ENCODE results near the gene ZNF565. TPM values are rescaled to one million over a fixed set of nuclear protein-coding genes. Genes with fewer than 3 reads are reported as not detected.

Gene ZNF565
- total RNA-seq, 1 experiment from 2014 or later, result 4.8 TPM

DNA sequence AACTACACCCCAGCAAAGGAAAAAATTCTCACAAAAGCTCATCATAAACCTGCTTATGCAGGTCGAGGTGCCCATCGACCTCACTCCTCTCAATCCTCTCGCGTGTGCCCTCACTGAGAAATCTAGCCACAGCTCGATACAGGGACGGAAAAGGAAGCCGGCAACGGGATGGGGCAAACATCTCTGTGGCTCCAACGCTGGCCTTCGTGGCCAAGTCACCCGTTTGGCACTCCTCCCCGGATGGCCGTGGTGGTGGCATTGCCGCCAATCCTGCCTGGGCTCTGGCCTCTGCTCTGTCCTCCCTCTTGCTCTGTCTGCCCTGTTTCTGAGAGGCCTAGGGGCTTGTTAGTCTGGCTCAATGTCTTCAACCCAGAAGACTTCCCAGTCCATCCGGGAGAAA is 41.6 kb upstream of the ZNF565 start:
- Histone ChIP-seq H3K4me1 (ENCODE audit: insufficient read depth, low read length) (no peaks in the 10 kb centered on the region), H3K27me3 (ENCODE audit: insufficient read depth, low read length) (no peaks in the 10 kb centered on the region; the same call in 1 of the 2 replicates), H3K9ac (ENCODE audit: extremely low read depth, insufficient read length, low read length) (no peak overlapping the region), H2AFZ (ENCODE audit: low read length) (no peak overlapping the region), H2AK5ac (ENCODE audit: insufficient read length, low read length) (no peak overlapping the region), H3K9me3 (ENCODE audit: control insufficient read depth, low read depth, low read length) (peaks cover 10% of the 10 kb centered on the region), H4K8ac (replicated peaks; ENCODE audit: insufficient read length, low read depth, low read length) (no peak overlapping the region), H3K27ac (ENCODE audit: insufficient read length, low read depth, low read length) (no peak overlapping the region), H2BK15ac (ENCODE audit: low read depth, low read length) (no peak overlapping the region), H4K91ac (ENCODE audit: insufficient read length, low read depth, low read length) (no peak overlapping the region), H3K4ac (ENCODE audit: low read depth, low read length) (no peak overlapping the region), H2BK20ac (ENCODE audit: low read depth, low read length, poor library complexity, severe bottlenecking) (no peak overlapping the region), H3K18ac (ENCODE audit: insufficient read length, low read depth, low read length) (no peak overlapping the region), H3K14ac (ENCODE audit: insufficient read depth, low read length) (no peak overlapping the region), H3K56ac (ENCODE audit: insufficient read length, low read depth, low read length) (no peak overlapping the region), H3K79me1 (ENCODE audit: insufficient read depth, low read depth, low read length, poor library complexity, severe bottlenecking) (no peaks in the 10 kb centered on the region), H2BK120ac (ENCODE audit: low read depth, low read length, poor library complexity, severe bottlenecking) (no peak overlapping the region), H4K5ac (ENCODE audit: insufficient read length, low read depth, low read length) (no peak overlapping the region), H4K20me1 (ENCODE audit: control insufficient read depth, insufficient read depth, insufficient read length) (no peaks in the 10 kb centered on the region), H3K79me2 (ENCODE audit: insufficient read depth, low read length) (no peaks in the 10 kb centered on the region), H2BK12ac (ENCODE audit: insufficient read length, low read depth, low read length) (no peak overlapping the region), H2BK5ac (ENCODE audit: insufficient read length, low read length) (no peak overlapping the region), H3T11ph (ENCODE audit: low read length) (no peak overlapping the region), H3K4me2 (ENCODE audit: insufficient read depth, insufficient read length, low read length) (no peak overlapping the region), H3K23ac (ENCODE audit: insufficient read length, low read depth, low read length) (no peak overlapping the region), H3K23me2 (ENCODE audit: insufficient read length, low read depth, low read length, poor library complexity, severe bottlenecking) (peaks cover 5% of the 10 kb centered on the region)
- Mint-ChIP-seq H3K4me3 (peak overlapping the region in 1 of 2 experiments; percentile 88; a peak in 2 of 5 replicates), H3K36me3 (ENCODE audit: insufficient read depth in 1 of 3, low read depth in 3 of 3) (peaks cover 9 to 45% (median 42%) of the 10 kb centered on the region in 3 experiments), H3K27ac (no peak overlapping the region), H3K4me1 (peaks cover 22 to 33% of the 10 kb centered on the region in 2 experiments), H3K27me3 (ENCODE audit: low read depth) (peaks cover 24% of the 10 kb centered on the region), H3K9me3 (peaks cover 12 to 26% of the 10 kb centered on the region in 2 experiments)
- DNase-seq, result no peak
- TF ChIP-seq, protein P1, sequence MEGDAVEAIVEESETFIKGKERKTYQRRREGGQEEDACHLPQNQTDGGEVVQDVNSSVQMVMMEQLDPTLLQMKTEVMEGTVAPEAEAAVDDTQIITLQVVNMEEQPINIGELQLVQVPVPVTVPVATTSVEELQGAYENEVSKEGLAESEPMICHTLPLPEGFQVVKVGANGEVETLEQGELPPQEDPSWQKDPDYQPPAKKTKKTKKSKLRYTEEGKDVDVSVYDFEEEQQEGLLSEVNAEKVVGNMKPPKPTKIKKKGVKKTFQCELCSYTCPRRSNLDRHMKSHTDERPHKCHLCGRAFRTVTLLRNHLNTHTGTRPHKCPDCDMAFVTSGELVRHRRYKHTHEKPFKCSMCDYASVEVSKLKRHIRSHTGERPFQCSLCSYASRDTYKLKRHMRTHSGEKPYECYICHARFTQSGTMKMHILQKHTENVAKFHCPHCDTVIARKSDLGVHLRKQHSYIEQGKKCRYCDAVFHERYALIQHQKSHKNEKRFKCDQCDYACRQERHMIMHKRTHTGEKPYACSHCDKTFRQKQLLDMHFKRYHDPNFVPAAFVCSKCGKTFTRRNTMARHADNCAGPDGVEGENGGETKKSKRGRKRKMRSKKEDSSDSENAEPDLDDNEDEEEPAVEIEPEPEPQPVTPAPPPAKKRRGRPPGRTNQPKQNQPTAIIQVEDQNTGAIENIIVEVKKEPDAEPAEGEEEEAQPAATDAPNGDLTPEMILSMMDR (conservative IDR thresholded peaks at IDR 0.05), result no peak
- no CpG with 5 or more reads among the region's 15 CpGs for WGBS (ENCODE audit: extremely low coverage, insufficient read length, low lambda C conversion rate)
